ENCODE results near the gene CLDN8.

Gene CLDN8

DNA sequence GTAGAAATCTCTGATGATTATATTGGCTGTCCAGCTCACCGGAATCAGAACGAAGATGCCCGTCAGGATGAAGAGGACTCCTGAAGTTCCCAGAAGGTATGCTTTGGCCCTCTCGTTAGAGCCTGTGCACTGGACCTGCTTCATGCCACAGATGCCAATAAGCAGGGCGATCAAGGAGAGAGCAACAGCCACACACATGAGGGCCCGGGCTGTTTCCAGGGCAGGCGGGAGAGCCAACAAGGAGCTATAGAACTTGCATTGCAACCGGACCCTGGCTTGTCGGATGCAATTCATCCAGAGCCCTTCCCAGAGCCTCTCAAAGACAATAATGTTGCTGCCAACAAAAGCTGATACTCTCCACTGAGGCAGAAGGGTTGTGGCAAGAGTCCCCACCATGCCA, 49.7 kb downstream of the CLDN8 start:
- H3K27ac ChIP-seq (ENCODE audit: low read length), result no peak overlapping the region
- no peak overlapping the region for H3K4me3 ChIP-seq (ENCODE audit: low read depth in 1 of 2, low read length in 2 of 2)
- no peak overlapping the region for H3K4me2 ChIP-seq (ENCODE audit: insufficient read depth, low read length)
- DNase-seq (no peak), ATAC-seq (ENCODE audit: insufficient read depth, low read depth) (no peak)
- TF ChIP-seq EZH2 (IDR thresholded peaks at IDR 0.05; ENCODE audit: borderline replicate concordance, low read depth, low read length, severe bottlenecking) (no peak), CTCF (IDR thresholded peaks at IDR 0.05; ENCODE audit: borderline replicate concordance, extremely low read depth, low read length, poor library complexity, severe bottlenecking) (no peak)
- H3K36me3 ChIP-seq (ENCODE audit: insufficient read depth, low read length), result no peaks in the 10 kb centered on the region
- no peaks in the 10 kb centered on the region for H3K27me3 ChIP-seq (ENCODE audit: insufficient read depth, low read length, poor library complexity)
- H2AFZ ChIP-seq (ENCODE audit: low read depth, low read length), result no peak overlapping the region
- no peaks in the 10 kb centered on the region for H3K79me2 ChIP-seq (ENCODE audit: insufficient read depth, low read length)
- H3K4me1 ChIP-seq (ENCODE audit: insufficient read depth, low read length), result no peaks in the 10 kb centered on the region
- H4K20me1 ChIP-seq (ENCODE audit: insufficient read depth, low read length), result no peaks in the 10 kb centered on the region; the same call in 1 of the 2 replicates
- H3K9me3 ChIP-seq (ENCODE audit: insufficient read depth, low read length, severe bottlenecking), result no peaks in the 10 kb centered on the region
- H3K9ac ChIP-seq (ENCODE audit: low read depth, low read length), result no peak overlapping the region

DNA sequence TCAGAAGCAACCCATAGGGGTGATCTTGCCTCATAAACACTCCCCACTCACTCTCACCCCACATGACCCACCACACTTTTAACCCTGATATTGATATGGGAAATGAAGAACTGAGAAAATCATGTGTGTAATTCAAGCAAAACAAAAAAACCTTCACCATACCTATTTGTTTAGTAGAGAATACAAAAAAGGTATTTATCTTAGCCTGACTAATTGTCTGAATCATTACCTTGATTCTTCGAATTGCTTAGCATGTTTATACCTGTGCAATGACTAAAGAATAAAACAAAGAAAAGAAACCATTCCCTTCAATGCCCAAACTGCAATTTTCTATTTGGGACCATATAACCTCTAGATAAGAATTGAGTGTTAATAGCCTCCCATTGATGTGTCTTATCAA, 51.1 kb downstream of the CLDN8 start:
- ATAC-seq (ENCODE audit: insufficient read depth, low read depth), result no peak
- Histone ChIP-seq H3K27ac (ENCODE audit: low read length) (no peak overlapping the region), H3K4me3 (ENCODE audit: low read depth in 1 of 2, low read length in 2 of 2) (no peak overlapping the region), H3K9ac (ENCODE audit: low read depth, low read length) (no peak overlapping the region), H3K27me3 (ENCODE audit: insufficient read depth, low read length, poor library complexity) (no peaks in the 10 kb centered on the region), H3K79me2 (ENCODE audit: insufficient read depth, low read length) (no peaks in the 10 kb centered on the region), H2AFZ (ENCODE audit: low read depth, low read length) (no peak overlapping the region), H3K9me3 (ENCODE audit: insufficient read depth, low read length, severe bottlenecking) (no peaks in the 10 kb centered on the region), H3K4me2 (ENCODE audit: insufficient read depth, low read length) (no peak overlapping the region), H3K4me1 (ENCODE audit: insufficient read depth, low read length) (no peaks in the 10 kb centered on the region), H3K36me3 (ENCODE audit: insufficient read depth, low read length) (no peaks in the 10 kb centered on the region), H4K20me1 (ENCODE audit: insufficient read depth, low read length) (no peaks in the 10 kb centered on the region; the same call in 1 of the 2 replicates)
- DNase-seq, result no peak
- TF ChIP-seq CTCF (IDR thresholded peaks at IDR 0.05; ENCODE audit: borderline replicate concordance, extremely low read depth, low read length, poor library complexity, severe bottlenecking) (no peak), EZH2 (IDR thresholded peaks at IDR 0.05; ENCODE audit: borderline replicate concordance, low read depth, low read length, severe bottlenecking) (no peak)

Data from DND-41 (cell line).